Measurements from ENCODE around the gene VARS1. TPM values are rescaled to one million over a fixed set of nuclear protein-coding genes. Genes with fewer than 3 reads are reported as not detected.

VARS1 gene
- total RNA-seq, 1 experiment from 2014 or later = 132 TPM

DNA sequence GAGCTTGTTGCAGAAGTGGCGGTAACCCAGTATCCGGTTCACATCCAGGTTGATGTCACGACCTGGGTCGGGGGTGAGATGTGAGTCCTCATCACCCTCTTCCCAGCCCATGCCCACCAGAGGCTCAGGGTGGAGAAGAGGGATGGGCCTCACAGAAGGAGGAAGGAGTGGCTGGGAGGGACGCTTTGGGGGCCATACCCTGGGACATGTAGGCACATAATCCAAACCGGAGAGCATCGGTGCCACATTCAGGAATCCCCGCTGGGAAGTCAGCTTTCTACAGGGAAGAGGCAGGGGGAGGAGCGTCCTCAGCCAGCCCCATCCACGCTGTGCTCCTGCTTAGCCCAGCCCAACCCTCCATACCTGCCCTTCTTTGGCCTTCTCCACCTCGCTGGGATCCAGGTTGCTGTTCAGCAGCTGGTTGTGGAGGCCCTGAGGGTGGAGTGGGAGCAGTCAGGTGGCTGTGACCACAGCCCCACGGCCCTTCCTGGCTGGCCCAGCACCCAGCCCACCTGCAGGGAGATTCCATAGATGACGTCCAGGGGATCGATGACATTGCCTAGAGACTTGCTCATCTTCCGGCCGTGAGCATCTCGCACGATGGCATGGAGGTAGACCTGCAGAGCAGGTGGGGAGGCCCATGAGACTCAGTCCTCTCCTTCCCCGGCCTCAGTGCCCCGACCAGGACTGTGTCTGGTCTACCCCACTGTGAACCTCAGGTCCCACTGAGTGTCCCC, 14.9 kb downstream of the VARS1 start:
- POLR2A ChIA-PET = no interaction called here
- CTCF ChIA-PET = no interaction called here
- Mint-ChIP-seq H3K4me1 (ENCODE audit: low read depth, unreplicated experiment) (peaks cover 5% of the 10 kb centered on the region), H3K27me3 (ENCODE audit: insufficient read depth, unreplicated experiment) (no peaks in the 10 kb centered on the region), H3K9me3 (ENCODE audit: unreplicated experiment) (no peaks in the 10 kb centered on the region), H3K4me3 (ENCODE audit: unreplicated experiment) (no peak overlapping the region), H3K27ac (ENCODE audit: unreplicated experiment) (no peak overlapping the region), H3K36me3 (ENCODE audit: insufficient read depth, unreplicated experiment) (peaks cover 62% of the 10 kb centered on the region)
- intact Hi-C loops (cut with micrococcal nuclease; ENCODE audit: unreplicated experiment) = no loop called here
- no peak for DNase-seq
- BruUV-seq (replicated peaks) = no TSS peak
- TF ChIP-seq, protein P1, sequence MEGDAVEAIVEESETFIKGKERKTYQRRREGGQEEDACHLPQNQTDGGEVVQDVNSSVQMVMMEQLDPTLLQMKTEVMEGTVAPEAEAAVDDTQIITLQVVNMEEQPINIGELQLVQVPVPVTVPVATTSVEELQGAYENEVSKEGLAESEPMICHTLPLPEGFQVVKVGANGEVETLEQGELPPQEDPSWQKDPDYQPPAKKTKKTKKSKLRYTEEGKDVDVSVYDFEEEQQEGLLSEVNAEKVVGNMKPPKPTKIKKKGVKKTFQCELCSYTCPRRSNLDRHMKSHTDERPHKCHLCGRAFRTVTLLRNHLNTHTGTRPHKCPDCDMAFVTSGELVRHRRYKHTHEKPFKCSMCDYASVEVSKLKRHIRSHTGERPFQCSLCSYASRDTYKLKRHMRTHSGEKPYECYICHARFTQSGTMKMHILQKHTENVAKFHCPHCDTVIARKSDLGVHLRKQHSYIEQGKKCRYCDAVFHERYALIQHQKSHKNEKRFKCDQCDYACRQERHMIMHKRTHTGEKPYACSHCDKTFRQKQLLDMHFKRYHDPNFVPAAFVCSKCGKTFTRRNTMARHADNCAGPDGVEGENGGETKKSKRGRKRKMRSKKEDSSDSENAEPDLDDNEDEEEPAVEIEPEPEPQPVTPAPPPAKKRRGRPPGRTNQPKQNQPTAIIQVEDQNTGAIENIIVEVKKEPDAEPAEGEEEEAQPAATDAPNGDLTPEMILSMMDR (IDR thresholded peaks at IDR 0.05; ENCODE audit: insufficient read depth in 1 of 2, low read depth in 1 of 2, low read length in 1 of 2, severe bottlenecking in 1 of 2, unreplicated experiment in 1 of 2) = no peak
- Histone ChIP-seq H3K9me3 (no peaks in the 10 kb centered on the region), H3K36me3 (ENCODE audit: control insufficient read depth, insufficient read depth, low read length) (no peaks in the 10 kb centered on the region), H3K4me1 (peaks cover 16% of the 10 kb centered on the region), H3K4me3 (ENCODE audit: low read depth, low read length) (no peak overlapping the region), H3K27me3 (replicated peaks; ENCODE audit: control insufficient read depth, insufficient read depth, low read length) (no peaks in the 10 kb centered on the region)

DNA sequence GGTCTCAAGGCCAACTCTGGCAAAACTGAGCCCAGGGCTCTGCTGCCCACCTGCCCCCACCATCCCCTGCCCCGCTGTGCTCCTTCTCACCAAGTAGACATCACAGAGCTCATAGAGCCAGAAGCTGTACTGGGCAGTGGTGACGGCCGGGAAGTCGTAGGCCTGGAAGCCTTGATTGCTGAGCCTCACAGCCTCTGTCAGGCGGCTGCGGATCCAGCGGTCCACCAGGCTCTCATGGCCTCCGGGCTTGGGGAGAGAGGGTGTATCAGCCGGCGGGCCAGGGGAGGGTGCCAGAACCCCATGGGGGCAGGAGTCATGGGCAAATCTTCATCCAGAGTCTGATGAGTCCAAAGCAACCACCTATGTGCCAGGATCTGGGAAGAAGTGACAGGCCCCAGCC, 15.6 kb downstream of the VARS1 start:
- ChIA-PET CTCF (no interaction called here), POLR2A (no interaction called here)
- H3K9me3 ChIP-seq = no peaks in the 10 kb centered on the region
- H3K4me1 ChIP-seq = peaks cover 16% of the 10 kb centered on the region
- Mint-ChIP-seq H3K36me3 (ENCODE audit: insufficient read depth, unreplicated experiment) (peaks cover 54% of the 10 kb centered on the region), H3K9me3 (ENCODE audit: unreplicated experiment) (no peaks in the 10 kb centered on the region), H3K4me3 (ENCODE audit: unreplicated experiment) (no peak overlapping the region), H3K27ac (ENCODE audit: unreplicated experiment) (no peak overlapping the region), H3K4me1 (ENCODE audit: low read depth, unreplicated experiment) (peaks cover 5% of the 10 kb centered on the region), H3K27me3 (ENCODE audit: insufficient read depth, unreplicated experiment) (no peaks in the 10 kb centered on the region)
- TF ChIP-seq, protein P1 (IDR thresholded peaks at IDR 0.05; ENCODE audit: insufficient read depth in 1 of 2, low read depth in 1 of 2, low read length in 1 of 2, severe bottlenecking in 1 of 2, unreplicated experiment in 1 of 2) = no peak
- intact Hi-C loops (cut with micrococcal nuclease; ENCODE audit: unreplicated experiment) = no loop called here
- BruUV-seq (replicated peaks) = no TSS peak
- no peak for DNase-seq
- H3K36me3 ChIP-seq (ENCODE audit: control insufficient read depth, insufficient read depth, low read length) = no peaks in the 10 kb centered on the region
- no peaks in the 10 kb centered on the region for H3K27me3 ChIP-seq (replicated peaks; ENCODE audit: control insufficient read depth, insufficient read depth, low read length)
- no peak overlapping the region for H3K4me3 ChIP-seq (ENCODE audit: low read depth, low read length)

DNA sequence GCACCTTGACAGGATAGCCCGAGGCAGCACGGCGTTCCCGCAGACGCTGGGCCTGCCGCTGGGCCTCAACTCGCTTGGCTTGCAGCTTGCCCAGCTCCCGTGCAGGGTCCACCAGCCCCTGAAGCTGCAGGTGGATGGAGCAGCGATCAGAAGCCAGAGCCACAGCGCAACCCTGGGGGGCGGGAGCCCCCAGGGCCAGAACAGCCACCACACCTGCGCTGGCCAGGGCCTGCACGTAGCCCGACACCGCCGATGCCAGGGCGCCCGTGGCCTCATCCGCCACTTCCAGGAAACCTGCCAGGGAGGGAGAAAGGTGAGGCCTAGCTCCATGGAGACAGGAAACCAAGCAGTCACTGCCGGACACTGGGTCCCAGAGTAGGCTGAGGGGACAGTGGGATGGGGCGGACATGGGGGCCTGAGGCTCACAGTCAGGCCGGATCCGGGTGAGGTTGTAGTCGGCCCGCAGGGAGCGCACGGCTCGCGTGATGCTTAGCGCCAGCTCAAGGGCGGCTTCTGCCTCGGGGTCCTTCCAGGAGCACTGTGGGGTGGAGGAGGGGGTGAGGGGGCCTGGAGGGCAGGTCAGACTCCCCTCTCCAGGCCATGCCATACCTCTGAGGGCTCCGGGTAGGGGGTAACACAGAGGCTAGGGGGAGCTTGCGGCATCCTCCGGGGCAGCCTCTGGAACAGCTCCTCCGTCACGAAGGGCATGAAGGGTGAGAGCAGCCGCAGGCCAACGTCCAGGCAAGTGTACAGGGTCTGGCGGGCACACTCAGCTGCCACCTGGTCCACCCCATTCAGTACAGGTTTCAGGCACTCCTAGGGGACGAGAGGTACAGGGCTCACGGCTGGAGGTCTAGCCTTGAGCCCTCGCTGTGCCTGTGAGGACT, 16.3 kb downstream of the VARS1 start:
- TF ChIP-seq, protein P1 (IDR thresholded peaks at IDR 0.05; ENCODE audit: insufficient read depth in 1 of 2, low read depth in 1 of 2, low read length in 1 of 2, severe bottlenecking in 1 of 2, unreplicated experiment in 1 of 2) = no peak
- Histone ChIP-seq H3K27me3 (replicated peaks; ENCODE audit: control insufficient read depth, insufficient read depth, low read length) (no peaks in the 10 kb centered on the region), H3K4me1 (peaks cover 16% of the 10 kb centered on the region), H3K36me3 (ENCODE audit: control insufficient read depth, insufficient read depth, low read length) (no peaks in the 10 kb centered on the region), H3K9me3 (no peaks in the 10 kb centered on the region), H3K4me3 (ENCODE audit: low read depth, low read length) (no peak overlapping the region)
- BruUV-seq (replicated peaks) = no TSS peak
- ChIA-PET POLR2A (no interaction called here), CTCF (interaction anchor here (0.6 kb wide), 1 partner anchor 86 kb away, joined by 3 read pairs; no protein-coding TSS in a partner anchor)
- intact Hi-C loops (cut with micrococcal nuclease; ENCODE audit: unreplicated experiment) = no loop called here
- Mint-ChIP-seq H3K36me3 (ENCODE audit: insufficient read depth, unreplicated experiment) (peaks cover 47% of the 10 kb centered on the region), H3K27ac (ENCODE audit: unreplicated experiment) (no peak overlapping the region), H3K4me1 (ENCODE audit: low read depth, unreplicated experiment) (peaks cover 5% of the 10 kb centered on the region), H3K27me3 (ENCODE audit: insufficient read depth, unreplicated experiment) (no peaks in the 10 kb centered on the region), H3K9me3 (ENCODE audit: unreplicated experiment) (no peaks in the 10 kb centered on the region), H3K4me3 (ENCODE audit: unreplicated experiment) (no peak overlapping the region)
- DNase-seq = no peak

All from Caco-2 (cell line).